PC-9 (cell line): ENCODE results near the gene BTBD1. TPM values are rescaled to one million over a fixed set of nuclear protein-coding genes. Genes with fewer than 3 reads are reported as not detected.

ENCODE experiments used
- BruUV-seq: library from RNA; stranded (reverse); fragments of 400-500 nt; replicated peaks from 2 replicates; lab custom pipeline; 2021; lab: Mats Ljungman, UMichigan
- CTCF ChIA-PET: fragments of 300-600 bp; sonication (Branson Sonifier 250); formaldehyde crosslinking; loops from one replicate; lab custom pipeline; 2022; ENCODE audit warnings: antibody characterized with exemption; lab: Charles Lee
- POLR2A ChIA-PET: fragments of 300-600 bp; sonication (Branson Sonifier 250); formaldehyde crosslinking; loops from one replicate; lab custom pipeline; 2022; ENCODE audit warnings: antibody characterized with exemption; ENCODE audit not compliant: unreplicated experiment; lab: Charles Lee
- DNase-seq, 2 experiments: peaks; one replicate each; pipeline versions ENCODE4 v3.0.0 to v3.0.0-alpha.2; 2015 to 2022; ENCODE audit warnings: mixed read lengths in 1 of 2
- H2AFZ ChIP-seq: fragments of 200-600 bp; sonication (generic); 2 replicates; pipeline ENCODE4 v1.8.1; 2017; ENCODE audit warnings: antibody characterized with exemption
- H3F3A ChIP-seq: fragments of 200-600 bp; sonication (generic); 2 replicates; pipeline ENCODE4 v1.8.1; 2017; ENCODE audit warnings: antibody characterized with exemption, mild to moderate bottlenecking, low read depth; ENCODE audit not compliant: insufficient read depth
- H3K27ac ChIP-seq: fragments of 200-600 bp; sonication (generic); 2 replicates; pipeline ENCODE4 v1.6.1; 2016; ENCODE audit warnings: mixed run types
- H3K27me3 ChIP-seq: fragments of 200-600 bp; sonication (generic); 2 replicates; pipeline ENCODE4 v1.6.1; 2016; ENCODE audit warnings: low read depth, mixed run types; ENCODE audit not compliant: insufficient read depth
- H3K36me3 ChIP-seq: fragments of 200-600 bp; sonication (generic); 2 replicates; pipeline ENCODE4 v1.6.1; 2016; ENCODE audit warnings: low read depth, mixed run types
- H3K4me1 ChIP-seq: fragments of 200-600 bp; sonication (generic); replicated peaks from 2 replicates; pipeline ENCODE4 v1.6.1; 2016; ENCODE audit warnings: mixed run types; ENCODE audit not compliant: insufficient read depth
- H3K4me2 ChIP-seq: fragments of 200-600 bp; sonication (generic); 2 replicates; pipeline ENCODE4 v1.6.1; 2017; ENCODE audit warnings: mixed run types
- H3K4me3 ChIP-seq: fragments of 200-600 bp; sonication (generic); 2 replicates; pipeline ENCODE4 v1.6.1; 2016; ENCODE audit warnings: mixed run types
- H3K79me2 ChIP-seq: fragments of 200-600 bp; sonication (generic); 2 replicates; pipeline ENCODE4 v1.6.1; 2017; ENCODE audit warnings: low read depth, mixed run types
- H3K9me2 ChIP-seq: fragments of 200-600 bp; sonication (generic); 2 replicates; pipeline ENCODE4 v1.8.1; 2017; ENCODE audit warnings: mild to moderate bottlenecking; ENCODE audit not compliant: insufficient read depth
- H3K9me3 ChIP-seq: fragments of 200-600 bp; sonication (generic); 2 replicates; pipeline ENCODE4 v1.8.1; 2016; ENCODE audit warnings: low read depth; ENCODE audit not compliant: insufficient read depth
- H4K20me1 ChIP-seq: fragments of 200-600 bp; sonication (generic); 2 replicates; pipeline ENCODE4 v1.8.1; 2017; ENCODE audit not compliant: insufficient read depth
- EZH2 ChIP-seq: fragments of 200-600 bp; sonication (generic); IDR thresholded peaks from 2 replicates; pipeline ENCODE4 v1.8.0; 2017; ENCODE audit warnings: antibody characterized with exemption, low read depth
- intact Hi-C: fragments of 100-400 bp; cut with micrococcal nuclease; formaldehyde crosslinking; loops from one replicate; pipeline ENCODE4 v1.10.0; 2022; ENCODE audit not compliant: unreplicated experiment
- total RNA-seq: library from RNA; stranded (reverse); gene quantifications from 2 replicates; pipeline ENCODE4 v1.2.3, GENCODE V29; 2021
- TF ChIP-seq, protein P1 (sequence below): fragments of 200-600 bp; sonication (generic); conservative IDR thresholded peaks from 2 replicates; pipeline ENCODE4 v1.6.1; 2017; ENCODE audit warnings: mixed run types, antibody characterized with exemption, mild to moderate bottlenecking, moderate library complexity

BTBD1 gene
- total RNA-seq, 1 experiment from 2014 or later = 28.2 TPM

DNA sequence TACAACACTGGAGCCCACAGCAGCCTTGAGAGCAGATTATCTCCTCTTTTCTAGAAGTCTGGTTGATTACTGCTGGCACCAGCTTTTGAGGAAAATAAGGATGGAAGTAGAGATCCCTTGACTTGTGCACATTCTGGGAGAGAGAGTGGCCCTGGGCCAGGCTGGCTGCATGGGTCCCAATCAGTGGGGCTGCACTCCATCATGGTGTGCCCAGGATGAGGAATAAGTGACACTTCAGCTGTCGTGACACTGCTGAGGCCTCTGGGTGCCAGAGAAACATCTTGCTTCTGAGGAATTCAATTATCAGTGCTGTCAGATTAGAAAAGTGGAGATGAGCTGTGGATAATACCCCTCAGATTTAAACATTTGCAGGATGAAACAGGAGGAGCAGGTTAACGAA lies 72.0 kb downstream of the BTBD1 start:
- BruUV-seq = no TSS peak
- no peaks in the 10 kb centered on the region for H3K9me2 ChIP-seq
- no peaks in the 10 kb centered on the region for H3K9me3 ChIP-seq
- no peak overlapping the region for H3K4me2 ChIP-seq
- no peak overlapping the region for H3K4me3 ChIP-seq
- no peaks in the 10 kb centered on the region for H3K36me3 ChIP-seq
- CTCF ChIA-PET = no interaction called here
- H3F3A ChIP-seq = peaks cover 6% of the 10 kb centered on the region; the same call in 1 of the 2 replicates
- intact Hi-C loops = no loop called here
- POLR2A ChIA-PET = interaction anchor here (0.6 kb wide), 1 partner anchor 608 kb away, joined by 4 read pairs; no protein-coding TSS in a partner anchor
- H3K27me3 ChIP-seq = no peaks in the 10 kb centered on the region
- TF ChIP-seq, protein P1, sequence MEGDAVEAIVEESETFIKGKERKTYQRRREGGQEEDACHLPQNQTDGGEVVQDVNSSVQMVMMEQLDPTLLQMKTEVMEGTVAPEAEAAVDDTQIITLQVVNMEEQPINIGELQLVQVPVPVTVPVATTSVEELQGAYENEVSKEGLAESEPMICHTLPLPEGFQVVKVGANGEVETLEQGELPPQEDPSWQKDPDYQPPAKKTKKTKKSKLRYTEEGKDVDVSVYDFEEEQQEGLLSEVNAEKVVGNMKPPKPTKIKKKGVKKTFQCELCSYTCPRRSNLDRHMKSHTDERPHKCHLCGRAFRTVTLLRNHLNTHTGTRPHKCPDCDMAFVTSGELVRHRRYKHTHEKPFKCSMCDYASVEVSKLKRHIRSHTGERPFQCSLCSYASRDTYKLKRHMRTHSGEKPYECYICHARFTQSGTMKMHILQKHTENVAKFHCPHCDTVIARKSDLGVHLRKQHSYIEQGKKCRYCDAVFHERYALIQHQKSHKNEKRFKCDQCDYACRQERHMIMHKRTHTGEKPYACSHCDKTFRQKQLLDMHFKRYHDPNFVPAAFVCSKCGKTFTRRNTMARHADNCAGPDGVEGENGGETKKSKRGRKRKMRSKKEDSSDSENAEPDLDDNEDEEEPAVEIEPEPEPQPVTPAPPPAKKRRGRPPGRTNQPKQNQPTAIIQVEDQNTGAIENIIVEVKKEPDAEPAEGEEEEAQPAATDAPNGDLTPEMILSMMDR = no peak
- TF ChIP-seq EZH2 = no peak
- H3K27ac ChIP-seq = no peak overlapping the region
- no peak overlapping the region for H2AFZ ChIP-seq
- DNase-seq = no peak
- no peaks in the 10 kb centered on the region for H3K79me2 ChIP-seq
- H3K4me1 ChIP-seq = no peaks in the 10 kb centered on the region
- H4K20me1 ChIP-seq = no peaks in the 10 kb centered on the region

DNA sequence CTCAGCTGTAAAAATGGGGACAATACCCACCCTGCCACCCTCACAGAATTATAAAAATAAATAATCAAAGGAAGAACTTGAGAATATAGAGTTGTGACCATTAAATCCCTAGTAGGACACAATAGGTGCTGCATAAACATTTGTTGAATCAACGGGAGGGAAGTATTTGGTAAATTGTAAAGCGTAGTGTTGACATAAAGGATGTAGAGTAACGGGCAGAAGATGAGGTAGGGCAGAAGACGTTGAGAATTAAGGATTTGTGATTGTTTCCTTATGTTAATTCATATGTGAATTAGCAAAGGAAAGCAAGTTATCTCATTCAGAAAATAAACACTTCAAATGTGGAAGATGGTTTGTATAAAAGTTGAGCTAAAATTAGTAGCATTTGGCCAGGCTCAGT lies 73.9 kb downstream of the BTBD1 start:
- Histone ChIP-seq H3K9me2 (no peaks in the 10 kb centered on the region), H3K4me2 (no peak overlapping the region), H3K4me1 (no peaks in the 10 kb centered on the region), H3K79me2 (0 out of 2 replicates have a peak, but pooled peaks cover under 1% of the 10 kb centered on the region), H3K36me3 (no peaks in the 10 kb centered on the region; the same call in 1 of the 2 replicates), H4K20me1 (peaks cover 4% of the 10 kb centered on the region; the same call in 1 of the 2 replicates), H3K4me3 (no peak overlapping the region), H2AFZ (no peak overlapping the region), H3K27ac (no peak overlapping the region), H3K9me3 (no peaks in the 10 kb centered on the region), H3K27me3 (no peaks in the 10 kb centered on the region), H3F3A (0 out of 2 replicates have a peak, but pooled peaks cover 6% of the 10 kb centered on the region)
- no TSS peak for BruUV-seq
- no peak for DNase-seq
- POLR2A ChIA-PET = interaction anchor here (0.8 kb wide), 1 partner anchor 221 kb away, joined by 7 read pairs; no protein-coding TSS in a partner anchor
- no peak for TF ChIP-seq EZH2
- TF ChIP-seq, protein P1 = no peak
- CTCF ChIA-PET = no interaction called here
- intact Hi-C loops = no loop called here

DNA sequence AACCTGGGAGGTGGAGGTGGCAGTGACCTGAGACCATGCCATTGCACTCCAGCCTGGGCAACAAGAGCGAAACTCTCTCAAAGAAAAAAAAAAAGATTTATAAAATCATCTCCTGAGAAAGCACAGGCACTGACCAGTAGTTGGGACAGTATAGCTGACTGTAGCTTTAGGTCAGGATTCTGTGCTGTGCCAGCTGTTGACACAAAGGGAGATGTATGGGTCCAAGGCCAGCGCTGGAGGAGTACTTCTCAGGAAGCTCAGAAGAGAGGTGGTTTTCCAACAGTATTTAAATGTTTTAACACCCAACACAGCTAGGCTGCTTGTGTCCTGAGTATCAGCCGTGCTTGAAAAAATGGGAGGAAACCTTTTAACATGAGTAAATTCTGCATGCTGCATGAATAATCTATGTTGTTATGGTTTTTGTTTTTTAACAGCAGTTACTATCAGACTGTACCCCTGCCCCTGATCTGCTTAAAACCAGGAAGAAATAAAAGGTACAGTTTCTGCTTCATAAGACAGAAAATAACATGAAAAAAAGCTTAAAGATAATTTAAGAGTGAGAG lies 74.5 kb downstream of the BTBD1 start:
- H2AFZ ChIP-seq = no peak overlapping the region
- no peak overlapping the region for H3K4me3 ChIP-seq
- no peaks in the 10 kb centered on the region for H3K9me3 ChIP-seq
- ChIA-PET CTCF (no interaction called here), POLR2A (no interaction called here)
- TF ChIP-seq EZH2 = no peak
- TF ChIP-seq, protein P1 = no peak
- no peaks in the 10 kb centered on the region for H3K9me2 ChIP-seq
- H4K20me1 ChIP-seq = peaks cover 4% of the 10 kb centered on the region; the same call in 1 of the 2 replicates
- no peak overlapping the region for H3K27ac ChIP-seq
- no TSS peak for BruUV-seq
- 0 out of 2 replicates have a peak, but pooled peaks cover 6% of the 10 kb centered on the region for H3F3A ChIP-seq
- no peaks in the 10 kb centered on the region; the same call in 1 of the 2 replicates for H3K36me3 ChIP-seq
- no peaks in the 10 kb centered on the region for H3K27me3 ChIP-seq
- peaks cover 4% of the 10 kb centered on the region for H3K79me2 ChIP-seq
- no peaks in the 10 kb centered on the region for H3K4me1 ChIP-seq
- DNase-seq = no peak
- intact Hi-C loops = no loop called here
- no peak overlapping the region for H3K4me2 ChIP-seq
